Urinary bladder (tissue), 4 donors: ENCODE results near the gene GCAT. TPM values are rescaled to one million over a fixed set of nuclear protein-coding genes. Genes with fewer than 3 reads are reported as not detected.

Experiments
- DNase-seq: peaks from one replicate; pipeline ENCODE4 v3.0.0-alpha.2; 2015; ENCODE audit errors: extremely low spot score
- H3K27ac ChIP-seq: one replicate; pipeline ENCODE4 v1.5.1; 2013; ENCODE audit warnings: low read depth, mild to moderate bottlenecking, moderate library complexity
- H3K36me3 ChIP-seq: one replicate; pipeline ENCODE4 v1.6.1; 2013; ENCODE audit warnings: mild to moderate bottlenecking, moderate library complexity; ENCODE audit not compliant: insufficient read depth
- H3K4me1 ChIP-seq: one replicate; pipeline ENCODE4 v1.6.1; 2013; ENCODE audit warnings: mild to moderate bottlenecking, moderate library complexity; ENCODE audit not compliant: insufficient read depth
- H3K4me3 ChIP-seq: one replicate; pipeline ENCODE4 v1.5.1; 2013; ENCODE audit warnings: low read depth, low read length
- WGBS: extraction: QIAGEN DNeasy Blood & Tissue Kit; methylation state at CpG from one replicate; pipeline ENCODE4 v1.1.7; 2013; 5-methylcytosine and 5-hydroxymethylcytosine counted together
- polyA plus RNA-seq: library from polyadenylated mRNA; stranded (reverse); fragments of 200-250 nt; gene quantifications from one replicate; pipeline ENCODE4 v1.2.3, GENCODE V29; 2013
- total RNA-seq: library from RNA; depleted of rRNA; stranded (reverse); fragments of >200 nt; gene quantifications from one replicate; pipeline ENCODE4 v1.2.3, GENCODE V29; 2014
- donor health status: healthy with polysubstance abuse.
- donor health status: healthy.

The GCAT gene
- total RNA-seq (9.3 TPM), polyA plus RNA-seq (17.0 TPM)

DNA sequence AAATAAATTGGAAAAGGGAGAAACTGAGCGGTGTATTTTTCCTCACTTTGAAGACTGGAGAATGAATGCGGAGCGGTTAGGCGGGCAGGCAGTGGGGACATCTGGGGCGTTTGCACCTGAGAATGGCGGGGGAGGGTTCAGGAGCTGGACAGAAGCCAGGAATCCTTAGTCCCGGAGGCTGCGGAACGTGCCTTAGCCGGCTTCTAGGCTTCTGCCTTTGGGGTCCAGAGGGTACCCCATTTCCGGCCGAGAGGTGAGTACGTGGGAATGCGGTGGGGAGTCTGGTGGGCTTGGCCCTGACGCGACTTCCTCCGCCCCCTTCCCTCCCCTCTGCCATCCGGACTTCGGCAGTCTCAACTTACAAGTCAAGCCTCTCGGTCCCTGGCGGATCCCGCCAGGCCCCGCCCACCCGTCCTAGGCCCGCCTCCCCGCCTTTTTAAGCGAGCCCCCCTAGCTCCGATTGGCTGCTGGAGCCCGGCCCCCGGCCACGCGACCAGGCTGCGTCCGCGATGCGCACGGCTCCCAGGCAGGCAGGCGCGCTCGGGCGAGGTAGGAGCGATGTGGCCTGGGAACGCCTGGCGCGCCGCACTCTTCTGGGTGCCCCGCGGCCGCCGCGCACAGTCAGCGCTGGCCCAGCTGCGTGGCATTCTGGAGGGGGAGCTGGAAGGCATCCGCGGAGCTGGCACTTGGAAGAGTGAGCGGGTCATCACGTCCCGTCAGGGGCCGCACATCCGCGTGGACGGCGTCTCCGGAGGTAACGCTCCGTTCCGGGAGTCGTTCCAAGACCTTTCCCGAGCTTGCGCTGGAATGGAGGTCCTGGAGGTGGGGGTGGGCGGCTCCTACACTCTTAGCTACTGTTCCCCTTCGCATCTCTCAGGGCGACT is at the start of gene GCAT:
GCAT (plus strand) TSS at position 525 of the 884 bp plus-strand sequence; CDS start at position 559, 34 bp downstream.
- H3K4me1 ChIP-seq = no peaks in the 10 kb centered on the region
- no peak within 1 kb of the TSS for H3K27ac ChIP-seq
- no peaks in the 10 kb centered on the region for H3K36me3 ChIP-seq
- under 1% methylated on average over 73 of the region's 73 CpGs for WGBS
- H3K4me3 ChIP-seq = peak within 1 kb of the TSS; percentile 51
- peak; percentile 89 for DNase-seq

GRCh38 chr22:37758694-37759093 is 49.0 kb upstream of the GCAT start:
- Histone ChIP-seq H3K27ac (no peak overlapping the region), H3K4me1 (no peaks in the 10 kb centered on the region), H3K4me3 (no peak overlapping the region), H3K36me3 (peaks cover 7% of the 10 kb centered on the region)
- no peak for DNase-seq
- WGBS = 85% methylated on average over 10 of the region's 10 CpGs

GRCh38 chr22:37759281-37759680 is 48.5 kb upstream of the GCAT start:
- H3K4me1 ChIP-seq = no peaks in the 10 kb centered on the region
- 91% methylated on average over 11 of the region's 11 CpGs for WGBS

GRCh38 chr22:37760152-37760551 is 47.6 kb upstream of the GCAT start:
- Histone ChIP-seq H3K27ac (no peak overlapping the region), H3K4me3 (no peak overlapping the region), H3K4me1 (no peaks in the 10 kb centered on the region), H3K36me3 (peaks cover 7% of the 10 kb centered on the region)
- DNase-seq = no peak
- 80% methylated on average over 3 of the region's 3 CpGs for WGBS

More at GRCh38 chr22:37759281-37759680, 48.5 kb upstream of the GCAT start:
- no peak for DNase-seq
- no peak overlapping the region for H3K4me3 ChIP-seq
- peaks cover 7% of the 10 kb centered on the region for H3K36me3 ChIP-seq
- no peak overlapping the region for H3K27ac ChIP-seq

DNA sequence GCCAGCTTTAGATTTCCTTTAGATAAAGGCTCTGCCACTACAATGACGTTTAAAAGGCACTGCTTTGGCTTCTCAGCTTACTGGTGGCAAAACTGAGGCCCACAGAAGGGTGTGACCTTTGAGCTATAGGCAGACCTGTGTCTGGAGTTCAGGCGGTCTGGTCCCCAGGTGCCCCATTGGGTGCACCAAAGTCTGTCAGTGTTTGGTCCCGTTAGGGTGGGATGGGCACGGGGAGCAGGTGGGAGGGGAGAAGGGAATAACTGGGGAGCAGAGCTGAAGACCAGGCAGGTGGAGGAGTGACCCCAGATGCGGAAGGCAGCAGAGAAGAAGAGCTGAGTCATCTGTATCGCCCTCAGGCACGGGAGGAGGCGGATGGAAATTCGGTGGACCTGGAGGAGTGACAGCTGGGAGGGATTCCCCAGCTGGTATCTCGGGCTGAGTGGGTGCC is 45.3 kb upstream of the GCAT start:
- no peak for DNase-seq
- Histone ChIP-seq H3K4me1 (no peaks in the 10 kb centered on the region), H3K36me3 (peaks cover 6% of the 10 kb centered on the region), H3K4me3 (no peak overlapping the region), H3K27ac (no peak overlapping the region)
- WGBS = 75% methylated on average over 10 of the region's 10 CpGs

DNA sequence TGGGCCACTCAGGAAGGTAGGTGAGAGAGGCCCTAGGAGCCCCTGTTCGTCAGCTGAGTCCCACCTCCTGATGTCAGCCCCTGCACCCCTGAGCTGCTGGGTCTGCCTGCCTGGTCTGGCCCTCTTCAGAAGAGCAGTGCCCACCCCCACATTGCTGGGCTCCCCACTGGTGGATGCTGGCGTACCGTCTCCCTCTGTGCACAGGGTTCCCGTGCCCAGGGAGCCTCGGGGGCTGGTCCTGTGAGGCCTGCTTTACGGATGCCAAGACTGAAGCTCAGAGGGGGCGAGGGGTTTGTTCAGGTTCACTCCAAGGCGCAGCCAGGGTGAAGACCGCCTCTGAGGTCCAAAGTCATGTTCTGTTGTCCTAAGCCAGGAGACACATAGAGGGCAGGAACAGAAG is 44.7 kb upstream of the GCAT start:
- no peak for DNase-seq
- Histone ChIP-seq H3K4me3 (no peak overlapping the region), H3K4me1 (no peaks in the 10 kb centered on the region), H3K27ac (no peak overlapping the region), H3K36me3 (peaks cover under 1% of the 10 kb centered on the region)
- 93% methylated on average over 9 of the region's 9 CpGs for WGBS

- no peaks in the 10 kb centered on the region for H3K36me3 ChIP-seq
- H3K4me1 ChIP-seq = no peaks in the 10 kb centered on the region
- no peak for DNase-seq
- H3K4me3 ChIP-seq = no peak overlapping the region
- H3K27ac ChIP-seq = no peak overlapping the region
- WGBS = 91% methylated on average over 16 of the region's 16 CpGs
Measured at GRCh38 chr22:37763652-37764051, 44.1 kb upstream of the GCAT start.

- 69% methylated on average over 6 of the region's 6 CpGs for WGBS
- no peak overlapping the region for H3K4me3 ChIP-seq
- no peaks in the 10 kb centered on the region for H3K36me3 ChIP-seq
- no peak for DNase-seq
- H3K4me1 ChIP-seq = no peaks in the 10 kb centered on the region
- no peak overlapping the region for H3K27ac ChIP-seq
Measured at GRCh38 chr22:37764622-37765021, 43.1 kb upstream of the GCAT start.

DNA sequence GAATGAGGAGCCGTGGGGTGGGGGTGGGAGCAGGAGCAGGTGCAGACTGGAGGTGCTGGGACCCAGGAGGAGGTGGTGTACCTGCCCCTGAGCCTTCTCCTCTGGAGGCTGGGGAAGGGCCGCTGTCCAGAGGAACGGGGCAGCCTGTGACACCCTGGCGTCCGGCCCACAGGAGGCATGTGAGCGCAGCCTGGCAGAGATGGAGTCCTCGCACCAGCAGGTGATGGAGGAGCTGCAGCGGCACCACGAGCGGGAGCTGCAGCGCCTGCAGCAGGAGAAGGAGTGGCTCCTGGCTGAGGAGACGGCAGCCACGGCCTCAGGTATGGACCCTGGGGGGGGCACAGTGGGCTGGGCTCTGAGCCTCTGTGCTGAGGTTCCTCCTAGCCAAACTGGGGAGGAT is 42.2 kb upstream of the GCAT start:
- WGBS = 87% methylated on average over 13 of the region's 13 CpGs
- no peak for DNase-seq
- Histone ChIP-seq H3K4me1 (no peaks in the 10 kb centered on the region), H3K4me3 (no peak overlapping the region), H3K27ac (no peak overlapping the region), H3K36me3 (no peaks in the 10 kb centered on the region)

DNA sequence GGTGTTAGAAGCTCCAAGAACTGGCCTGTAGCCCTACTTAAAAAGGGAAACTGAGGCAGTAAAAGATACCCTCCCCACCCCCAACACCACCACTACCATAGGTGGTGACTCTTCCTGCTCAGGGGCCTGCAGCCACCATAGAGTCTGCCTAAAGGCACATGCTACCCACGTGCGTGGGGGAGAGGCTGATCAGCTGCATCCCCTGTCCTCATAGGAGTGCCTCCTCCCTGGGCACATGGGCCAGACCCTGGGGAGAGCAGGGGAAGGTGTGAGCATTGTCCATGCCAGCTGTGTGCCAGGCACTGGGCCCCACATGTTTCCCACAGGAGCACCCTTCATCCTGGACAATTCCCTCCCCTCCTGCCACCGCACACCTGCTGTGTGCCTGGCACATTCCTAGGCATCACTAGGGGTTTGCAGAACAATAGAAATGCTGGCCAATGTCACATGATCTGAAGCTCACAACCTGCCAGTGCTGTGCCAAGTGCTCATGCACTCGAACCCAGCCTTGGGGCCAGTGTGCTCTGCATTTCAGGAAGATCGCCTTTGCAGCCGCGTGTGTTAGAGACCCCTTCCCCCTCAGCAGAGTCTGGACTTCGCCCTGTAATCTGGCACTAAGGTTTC is 41.7 kb upstream of the GCAT start:
- H3K36me3 ChIP-seq = no peaks in the 10 kb centered on the region
- H3K4me3 ChIP-seq = no peak overlapping the region
- H3K4me1 ChIP-seq = no peaks in the 10 kb centered on the region
- 90% methylated on average over 8 of the region's 8 CpGs for WGBS
- no peak overlapping the region for H3K27ac ChIP-seq
- DNase-seq = no peak

DNA sequence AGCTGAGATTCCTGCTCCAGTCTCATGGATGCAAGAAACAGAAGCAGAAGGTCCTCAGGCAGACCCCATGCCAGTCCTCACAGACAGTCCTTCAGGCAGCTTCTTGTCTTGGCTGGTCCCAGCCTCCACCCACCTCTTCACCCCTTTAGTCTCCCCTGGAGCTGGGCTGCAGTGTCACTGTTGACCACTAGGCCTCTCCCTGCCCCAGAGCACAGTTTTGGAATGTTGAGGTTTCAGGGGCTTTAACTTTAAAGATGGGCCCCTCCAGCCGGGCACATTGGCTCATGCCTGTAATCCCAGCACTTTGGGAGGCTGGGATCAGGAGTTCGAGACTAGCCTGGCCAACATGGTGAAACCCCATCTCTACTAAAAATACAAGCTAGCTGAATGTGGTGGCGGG is 39.5 kb upstream of the GCAT start:
- Histone ChIP-seq H3K4me1 (no peaks in the 10 kb centered on the region), H3K4me3 (no peak overlapping the region), H3K36me3 (no peaks in the 10 kb centered on the region), H3K27ac (no peak overlapping the region)
- WGBS = 92% methylated on average over 3 of the region's 3 CpGs
- DNase-seq = no peak

- 94% methylated on average over 24 of the region's 24 CpGs for WGBS
- Histone ChIP-seq H3K36me3 (no peaks in the 10 kb centered on the region), H3K4me1 (no peaks in the 10 kb centered on the region), H3K27ac (no peak overlapping the region), H3K4me3 (no peak overlapping the region)
- no peak for DNase-seq
Measured at GRCh38 chr22:37769056-37769455, 38.7 kb upstream of the GCAT start.

DNA sequence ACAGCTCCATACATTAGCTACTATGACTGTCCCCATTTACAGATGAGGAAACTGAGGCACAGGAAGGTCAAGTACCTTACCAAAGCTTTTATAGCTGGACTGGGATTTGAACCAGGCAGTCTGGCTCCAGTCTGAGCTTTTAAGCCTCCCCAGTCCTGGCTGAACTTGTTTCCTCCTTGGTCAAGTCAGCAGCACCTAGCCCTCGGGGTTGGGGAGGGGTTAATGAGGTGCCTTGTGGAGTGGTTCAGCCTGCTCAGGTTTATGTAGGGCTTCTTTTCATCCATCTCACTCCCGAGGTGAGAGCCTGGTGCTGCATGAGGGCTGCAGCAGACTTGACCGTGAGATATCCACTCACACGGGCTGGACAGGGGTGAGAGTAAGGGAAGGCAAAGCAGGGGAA is 36.7 kb upstream of the GCAT start:
- no peaks in the 10 kb centered on the region for H3K4me1 ChIP-seq
- no peak overlapping the region for H3K27ac ChIP-seq
- WGBS = 53% methylated on average over 4 of the region's 4 CpGs
- no peak overlapping the region for H3K4me3 ChIP-seq
- no peaks in the 10 kb centered on the region for H3K36me3 ChIP-seq
- no peak for DNase-seq
